Heart right ventricle (tissue), 16 donors: Measurements from ENCODE around the gene ATXN1. TPM values are rescaled to one million over a fixed set of nuclear protein-coding genes. Genes with fewer than 3 reads are reported as not detected.

ENCODE experiments used
- ATAC-seq, 8 donors: fragments of 200-7000 bp; cut with Tn5 transposase; one replicate each; pipeline ENCODE4 v1.9.1; 2020; ENCODE audit warnings: mild to moderate bottlenecking in 8 of 8, moderate library complexity in 8 of 8, moderate number of reproducible peaks in 1 of 8
- DNase-seq, 2 donors: peaks; one replicate each; pipeline ENCODE4 v3.0.0-alpha.2; 2020
- H3K27ac ChIP-seq, 10 donors: fragments of 200-600 bp; sonication (generic) in 2 of 10; one replicate each; pipeline versions ENCODE4 v1.5.0 to v1.8.0; 2020 to 2022; ENCODE audit warnings: mild to moderate bottlenecking in 3 of 10
- H3K27me3 ChIP-seq, 7 donors: fragments of 200-600 bp; one replicate each; pipeline ENCODE4 v1.8.0; 2021 to 2022; ENCODE audit warnings: mild to moderate bottlenecking in 2 of 7
- H3K36me3 ChIP-seq, 9 donors: fragments of 200-600 bp; sonication (generic) in 1 of 9; one replicate each; pipeline versions ENCODE4 v1.5.0 to v1.8.0; 2020 to 2022; ENCODE audit warnings: mild to moderate bottlenecking in 2 of 9
- H3K4me1 ChIP-seq, 9 donors: fragments of 200-600 bp; sonication (generic) in 1 of 9; one replicate each; pipeline versions ENCODE4 v1.5.0 to v1.8.0; 2020 to 2022; ENCODE audit warnings: mild to moderate bottlenecking in 4 of 9
- H3K4me3 ChIP-seq, 10 donors: fragments of 200-600 bp; sonication (generic) in 2 of 10; one replicate each; pipeline versions ENCODE4 v1.5.0 to v1.8.0; 2020 to 2022; ENCODE audit warnings: mild to moderate bottlenecking in 7 of 10, moderate library complexity in 2 of 10
- H3K9me3 ChIP-seq, 11 donors: fragments of 200-600 bp in 10 of 11; sonication (generic) in 2 of 11; one replicate each; pipeline versions ENCODE4 v1.5.0 to v1.8.0; 2013 to 2022; ENCODE audit warnings: mild to moderate bottlenecking in 2 of 11, control low read depth in 1 of 11, moderate library complexity in 1 of 11
- WGBS, 2 donors: extraction: QIAGEN DNeasy Blood & Tissue Kit; methylation state at CpG; one replicate each; pipeline ENCODE4 v1.1.7; 2013; ENCODE audit warnings: inconsistent platforms in 1 of 2; 5-methylcytosine and 5-hydroxymethylcytosine counted together
- intact Hi-C, 10 donors: fragments of 100-400 bp; cut with DNase I; formaldehyde crosslinking; loops; one replicate each; pipeline versions ENCODE4 v1.11.1 to v1.14.2; 2022
- polyA plus RNA-seq, 2 donors: library from polyadenylated mRNA; stranded (reverse); fragments of 200-250 nt; gene quantifications; one replicate each; pipeline ENCODE4 v1.2.3, GENCODE V29; 2013
- total RNA-seq, 10 donors: library from RNA; stranded (reverse); fragmentation: NEBNext Ultra II Directional in 3 of 10; extraction: Animal tissue kit (Norgen Biotek cat#: 25700) in 3 of 10; gene quantifications; one replicate each; pipeline versions ENCODE4 v1.2.1 to v1.2.4, GENCODE V29; 2021 to 2023
- TF ChIP-seq, protein P1 (sequence below), 9 donors: fragments of 200-600 bp; sonication (generic) in 2 of 9; IDR thresholded peaks; one replicate each; pipeline versions ENCODE4 v1.5.0 to v1.8.0; 2021 to 2022; ENCODE audit warnings: antibody characterized with exemption in 9 of 9, mild to moderate bottlenecking in 5 of 9, moderate library complexity in 1 of 9
- donor health status: Arrhythmogenic right ventricular cardiomyopathy.
- donor health status: ischemic (EF 13 %, LVEDD 7.1; RV severe dilation, severe dysfunction).
- donor health status: healthy with polysubstance abuse.
- donor health status: DM: no; HTN: yes; CAD: no.
- donor health status: DM: no; HTN: no; CAD: no.
- donor health status: ischemic (EF 25% LVEDD 6.9; RV normal size, moderate dysfunction).
- donor health status: ischemic (EF 25% LVEDD 5.7; RV mildly dilated, moderate dysfunction).
- donor health status: healthy.
- donor health status: DM: yes; HTN: yes; CAD: no.
- donor health status: Ischemic cardiomyopathy.
- donor health status: ischemic (EF 35%, LVEDD 5.7; RV mildly dilated, moderate dysfunction).
- donor health status: nonischemic (EF 11% LVEDD 7.7; RV severe dilation, severe dysfunction).
- donor health status: DM: yes; HTN: yes; CAD: no.
- donor health status: PGD.
- donor health status: ischemic (EF 29% LVEDD 5.4; RV normal size, mild dysfunction).
- donor health status: nonischemic (EF 23%, LVEDD 6.1; RV moderate dilation, normal function).

ATXN1 gene
- total and polyA plus RNA-seq, 12 donors: 4.1 to 46.5 (median 40.3) TPM

- Histone ChIP-seq H3K9me3 (no peaks in the 10 kb centered on the region), H3K27ac (no peak overlapping the region), H3K4me3 (no peak overlapping the region), H3K36me3 (no peaks in the 10 kb centered on the region), H3K27me3 (no peaks in the 10 kb centered on the region), H3K4me1 (peaks cover 0 to 23% (median 8%) of the 10 kb centered on the region in 9 donors)
- TF ChIP-seq, protein P1, sequence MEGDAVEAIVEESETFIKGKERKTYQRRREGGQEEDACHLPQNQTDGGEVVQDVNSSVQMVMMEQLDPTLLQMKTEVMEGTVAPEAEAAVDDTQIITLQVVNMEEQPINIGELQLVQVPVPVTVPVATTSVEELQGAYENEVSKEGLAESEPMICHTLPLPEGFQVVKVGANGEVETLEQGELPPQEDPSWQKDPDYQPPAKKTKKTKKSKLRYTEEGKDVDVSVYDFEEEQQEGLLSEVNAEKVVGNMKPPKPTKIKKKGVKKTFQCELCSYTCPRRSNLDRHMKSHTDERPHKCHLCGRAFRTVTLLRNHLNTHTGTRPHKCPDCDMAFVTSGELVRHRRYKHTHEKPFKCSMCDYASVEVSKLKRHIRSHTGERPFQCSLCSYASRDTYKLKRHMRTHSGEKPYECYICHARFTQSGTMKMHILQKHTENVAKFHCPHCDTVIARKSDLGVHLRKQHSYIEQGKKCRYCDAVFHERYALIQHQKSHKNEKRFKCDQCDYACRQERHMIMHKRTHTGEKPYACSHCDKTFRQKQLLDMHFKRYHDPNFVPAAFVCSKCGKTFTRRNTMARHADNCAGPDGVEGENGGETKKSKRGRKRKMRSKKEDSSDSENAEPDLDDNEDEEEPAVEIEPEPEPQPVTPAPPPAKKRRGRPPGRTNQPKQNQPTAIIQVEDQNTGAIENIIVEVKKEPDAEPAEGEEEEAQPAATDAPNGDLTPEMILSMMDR (IDR thresholded peaks at IDR 0.05): no peak
- ATAC-seq (no peak), DNase-seq (no peak)
- 79 to 88% methylated on average over 5 of the region's 5 CpGs for WGBS, 2 donors
- intact Hi-C loops: no loop called here
Measured at GRCh38 chr6:16369989-16370388, 391.3 kb downstream of the ATXN1 start.

DNA sequence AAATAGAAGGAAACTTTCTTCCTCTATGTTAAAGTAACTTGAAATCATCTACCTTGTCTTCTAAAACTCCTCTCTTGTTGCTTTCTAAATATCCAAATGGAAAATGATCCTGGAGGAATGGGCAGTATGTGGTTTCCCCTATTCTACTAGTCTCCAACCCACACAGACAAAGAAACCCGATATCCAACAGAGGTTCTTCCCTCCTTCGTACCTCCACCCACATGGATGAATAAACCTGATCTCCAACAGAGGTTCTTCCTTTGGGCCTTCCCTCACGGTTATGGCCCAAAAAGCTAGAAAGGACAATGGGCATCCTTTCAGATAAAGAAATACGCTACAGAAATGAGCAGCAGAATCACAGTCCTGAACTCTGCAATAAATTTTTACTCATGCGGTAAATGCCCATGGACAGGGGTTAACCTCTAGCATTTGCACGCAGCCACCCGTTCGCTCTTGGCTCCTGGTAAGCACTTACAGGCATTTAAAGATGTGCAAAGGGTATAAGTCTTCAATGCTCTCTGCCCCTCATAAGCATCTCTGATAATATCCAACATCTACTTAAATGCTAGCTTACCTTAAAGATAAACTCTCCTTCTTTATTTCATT, 392.0 kb downstream of the ATXN1 start:
- Histone ChIP-seq H3K36me3 (no peaks in the 10 kb centered on the region), H3K27ac (no peak overlapping the region), H3K9me3 (no peaks in the 10 kb centered on the region), H3K27me3 (no peaks in the 10 kb centered on the region), H3K4me3 (no peak overlapping the region), H3K4me1 (peaks cover 0 to 16% (median under 1%) of the 10 kb centered on the region in 9 donors)
- DNase-seq (no peak), ATAC-seq (no peak)
- 95 to 98% methylated on average over 8 of the region's 8 CpGs for WGBS, 2 donors
- TF ChIP-seq, protein P1 (IDR thresholded peaks at IDR 0.05): no peak
- intact Hi-C loops: no loop called here

DNA sequence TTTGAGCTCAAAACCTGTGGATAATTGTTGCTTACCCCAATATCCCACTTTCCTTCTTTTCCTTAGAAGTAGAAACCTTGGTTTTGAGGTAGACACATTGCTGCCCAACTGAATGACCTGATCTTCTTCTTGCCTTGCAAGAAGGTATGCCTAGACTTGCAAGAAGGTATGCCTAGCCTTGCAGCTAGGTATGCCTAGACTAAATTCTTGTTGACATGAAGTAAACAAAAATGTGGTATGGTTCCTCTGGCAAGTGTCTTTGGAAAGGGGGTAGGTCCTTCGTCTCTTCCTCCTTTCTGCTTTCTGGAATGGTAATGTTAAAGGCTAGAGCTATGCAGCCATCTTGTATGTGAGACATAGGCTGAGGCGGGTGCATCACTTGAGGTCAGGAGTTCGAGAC, 393.7 kb downstream of the ATXN1 start:
- WGBS, 2 donors: 96 to 100% methylated on average over 3 of the region's 3 CpGs
- no peak for ATAC-seq
- intact Hi-C loops: no loop called here
- Histone ChIP-seq H3K36me3 (no peaks in the 10 kb centered on the region), H3K4me3 (no peak overlapping the region), H3K27ac (no peak overlapping the region), H3K9me3 (no peaks in the 10 kb centered on the region), H3K4me1 (peaks cover 0 to 14% (median 0%) of the 10 kb centered on the region in 9 donors), H3K27me3 (no peaks in the 10 kb centered on the region)
- TF ChIP-seq, protein P1 (IDR thresholded peaks at IDR 0.05): no peak
- DNase-seq: no peak

DNA sequence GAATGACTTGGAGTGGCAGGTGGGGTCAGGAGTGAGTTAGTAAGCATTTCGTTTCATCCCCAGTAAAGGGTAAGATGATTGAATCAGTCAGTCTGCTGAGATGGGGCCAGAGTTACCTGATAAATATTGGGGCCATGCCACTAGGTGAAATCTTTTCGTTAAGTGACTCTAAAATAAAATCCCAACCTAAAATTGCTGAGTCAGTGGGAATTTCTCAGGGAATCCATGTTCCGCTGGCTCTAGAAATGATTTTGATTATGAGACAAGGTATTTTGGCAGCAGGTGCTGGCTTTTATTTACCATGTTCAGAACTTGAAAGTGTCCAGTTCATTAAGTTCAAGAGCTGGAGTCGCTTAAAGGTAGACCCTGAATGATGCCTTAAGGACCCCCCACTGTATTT, 397.5 kb downstream of the ATXN1 start:
- Histone ChIP-seq H3K9me3 (no peaks in the 10 kb centered on the region), H3K36me3 (peaks cover 0 to 9% (median 0%) of the 10 kb centered on the region in 9 donors), H3K4me1 (peaks cover 0 to 5% (median 0%) of the 10 kb centered on the region in 9 donors), H3K27me3 (no peaks in the 10 kb centered on the region), H3K4me3 (no peak overlapping the region), H3K27ac (no peak overlapping the region)
- DNase-seq (no peak), ATAC-seq (no peak)
- TF ChIP-seq, protein P1 (IDR thresholded peaks at IDR 0.05): no peak
- 95 to 96% methylated on average over 4 of the region's 4 CpGs for WGBS, 2 donors
- intact Hi-C loops: no loop called here
